SJCRH30 (cell line): ENCODE data around the gene ZNF750. TPM values are rescaled to one million over a fixed set of nuclear protein-coding genes. Genes with fewer than 3 reads are reported as not detected.

Experiments used
- DNase-seq, 2 experiments: peaks; one replicate each; pipeline ENCODE4 v3.0.0-alpha.2; 2015 to 2020
- H3K27ac ChIP-seq: fragments of 250-450 bp; sonication (Bioruptor Pico); 2 replicates; pipeline ENCODE4 v1.5.1; 2020; ENCODE audit warnings: mild to moderate bottlenecking, moderate library complexity
- H3K27me3 ChIP-seq: fragments of 250-450 bp; sonication (Bioruptor Pico); 2 replicates; pipeline ENCODE4 v1.5.1; 2020; ENCODE audit warnings: mild to moderate bottlenecking, moderate library complexity
- H3K36me3 ChIP-seq: fragments of 250-450 bp; sonication (Bioruptor Pico); 2 replicates; pipeline ENCODE4 v1.5.1; 2020; ENCODE audit warnings: mild to moderate bottlenecking, moderate library complexity
- H3K4me1 ChIP-seq: fragments of 250-450 bp; sonication (Bioruptor Pico); 2 replicates; pipeline ENCODE4 v1.5.1; 2020; ENCODE audit warnings: mild to moderate bottlenecking, moderate library complexity
- H3K4me3 ChIP-seq: fragments of 250-450 bp; sonication (Bioruptor Pico); 2 replicates; pipeline ENCODE4 v1.5.1; 2020; ENCODE audit warnings: mild to moderate bottlenecking, moderate library complexity
- H3K9me3 ChIP-seq: fragments of 250-450 bp; sonication (Bioruptor Pico); replicated peaks from 2 replicates; pipeline ENCODE4 v1.5.1; 2020; ENCODE audit warnings: mild to moderate bottlenecking, moderate library complexity
- total RNA-seq: library from RNA; depleted of rRNA; stranded (reverse); fragments of >200 nt; shearing (Covaris generic); gene quantifications from 2 replicates; pipeline ENCODE4 v1.2.3, GENCODE V29; 2014

ZNF750 gene
- total RNA-seq, 1 experiment from 2014 or later, result not detected

DNA sequence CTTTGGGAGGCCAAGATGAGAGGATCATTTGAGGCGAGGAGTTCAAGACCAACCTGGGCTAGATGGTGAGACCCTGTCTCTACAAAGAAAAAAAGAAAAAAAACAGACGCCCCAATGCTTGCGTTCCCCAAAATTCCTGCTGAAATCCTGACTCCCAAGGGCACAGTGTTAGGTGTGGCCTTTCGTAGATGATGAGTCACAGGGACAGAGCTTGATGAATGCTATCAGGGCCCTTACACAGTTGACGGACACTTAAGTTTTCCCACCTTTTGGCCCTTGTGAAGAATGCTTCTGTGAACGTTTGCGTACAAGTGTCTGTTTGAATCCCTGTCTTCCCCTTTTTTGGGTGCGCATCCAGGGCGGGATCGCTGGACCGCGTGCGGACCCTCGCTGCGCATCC lies 16.5 kb upstream of the ZNF750 start:
- H3K9me3 ChIP-seq, result no peaks in the 10 kb centered on the region

DNA sequence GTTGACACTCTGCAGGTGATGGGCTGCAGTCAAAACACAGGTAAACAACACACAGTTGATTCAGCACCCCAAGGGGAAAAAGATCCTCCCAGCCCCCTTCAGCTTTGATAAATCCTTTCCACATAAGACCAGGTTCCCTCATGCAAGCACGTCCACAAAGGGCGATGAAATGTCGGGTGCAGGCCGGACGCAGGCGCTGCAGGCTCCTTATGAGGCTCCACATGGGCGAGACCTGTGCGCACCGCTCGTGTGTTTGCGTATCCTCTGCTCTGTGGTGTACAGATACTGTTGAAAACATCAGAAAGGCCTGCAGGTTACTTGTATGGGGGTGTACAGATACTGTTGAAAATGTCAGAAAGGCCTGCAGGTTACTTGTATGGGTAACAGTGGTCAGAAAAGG lies 14.4 kb upstream of the ZNF750 start:
- Histone ChIP-seq H3K27ac (no peak overlapping the region), H3K9me3 (0 out of 2 replicates have a peak, but pooled peaks cover 2% of the 10 kb centered on the region), H3K36me3 (peaks cover 25% of the 10 kb centered on the region), H3K27me3 (no peaks in the 10 kb centered on the region), H3K4me1 (peaks cover 5% of the 10 kb centered on the region; the same call in 1 of the 2 replicates), H3K4me3 (no peak overlapping the region)
- no peak for DNase-seq

More for the DNA sequence above, 16.5 kb upstream of the ZNF750 start:
- no peak overlapping the region for H3K4me3 ChIP-seq
- peaks cover 24% of the 10 kb centered on the region for H3K4me1 ChIP-seq
- no peaks in the 10 kb centered on the region for H3K27me3 ChIP-seq
- no peak overlapping the region for H3K27ac ChIP-seq
- no peak for DNase-seq
- H3K36me3 ChIP-seq, result peaks cover 18% of the 10 kb centered on the region

- 0 out of 2 replicates have a peak, but pooled peaks cover 2% of the 10 kb centered on the region for H3K9me3 ChIP-seq
- no peaks in the 10 kb centered on the region for H3K27me3 ChIP-seq
Measured at GRCh38 chr17:82851381-82851780, 11.6 kb upstream of the ZNF750 start.

GRCh38 chr17:82849076-82849945 lies 9.5 kb upstream of the ZNF750 start:
- H3K27ac ChIP-seq, result no peak overlapping the region
- peaks cover 25% of the 10 kb centered on the region for H3K36me3 ChIP-seq
- DNase-seq, result no peak
- peaks cover 5% of the 10 kb centered on the region; the same call in 1 of the 2 replicates for H3K4me1 ChIP-seq
- no peak overlapping the region for H3K4me3 ChIP-seq
- H3K9me3 ChIP-seq, result 0 out of 2 replicates have a peak, but pooled peaks cover 2% of the 10 kb centered on the region
- H3K27me3 ChIP-seq, result no peaks in the 10 kb centered on the region

More at GRCh38 chr17:82851381-82851780, 11.6 kb upstream of the ZNF750 start:
- Histone ChIP-seq H3K4me3 (no peak overlapping the region), H3K4me1 (peaks cover 5% of the 10 kb centered on the region; the same call in 1 of the 2 replicates), H3K36me3 (peaks cover 33% of the 10 kb centered on the region), H3K27ac (no peak overlapping the region)
- DNase-seq, result no peak

DNA sequence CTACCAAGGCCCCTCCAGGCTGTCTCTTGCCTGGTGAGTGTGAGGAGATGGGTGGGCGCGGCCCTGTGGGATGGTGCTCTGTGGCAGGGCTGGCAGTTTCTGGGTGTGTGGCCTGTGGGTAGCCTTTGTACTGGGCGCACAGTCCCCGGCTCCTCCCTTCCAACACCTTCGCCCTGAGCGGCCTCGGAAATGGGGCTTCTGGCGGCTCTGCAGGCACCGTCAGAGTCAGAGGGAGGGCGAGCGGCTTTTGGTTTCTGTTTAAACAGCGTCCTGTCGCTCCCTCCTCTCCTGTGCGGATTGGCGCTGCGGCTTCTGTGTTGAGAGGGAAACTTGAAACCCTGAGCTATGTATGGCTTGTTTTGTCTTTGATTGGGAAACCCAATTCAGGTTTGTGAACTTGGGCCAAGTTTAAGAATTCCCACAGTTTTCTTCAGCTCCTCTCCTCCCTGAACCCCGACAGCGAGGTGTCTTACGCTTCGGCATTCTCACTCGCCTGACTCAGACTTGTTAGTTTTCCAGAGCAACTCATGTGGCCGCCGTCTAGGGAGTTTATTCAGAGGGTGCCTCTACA lies 8.3 kb upstream of the ZNF750 start:
- no peak for DNase-seq
- 0 out of 2 replicates have a peak, but pooled peaks cover 2% of the 10 kb centered on the region for H3K9me3 ChIP-seq
- H3K4me1 ChIP-seq, result peaks cover 5% of the 10 kb centered on the region; the same call in 1 of the 2 replicates
- H3K4me3 ChIP-seq, result no peak overlapping the region
- H3K27ac ChIP-seq, result no peak overlapping the region
- H3K27me3 ChIP-seq, result no peaks in the 10 kb centered on the region
- peaks cover 18% of the 10 kb centered on the region for H3K36me3 ChIP-seq

GRCh38 chr17:82846061-82846691 lies 6.4 kb upstream of the ZNF750 start:
- no peaks in the 10 kb centered on the region for H3K27me3 ChIP-seq
- no peak overlapping the region for H3K4me3 ChIP-seq
- DNase-seq, result no peak
- H3K4me1 ChIP-seq, result no peaks in the 10 kb centered on the region
- peaks cover 18% of the 10 kb centered on the region for H3K36me3 ChIP-seq
- no peak overlapping the region for H3K27ac ChIP-seq
- 0 out of 2 replicates have a peak, but pooled peaks cover 2% of the 10 kb centered on the region for H3K9me3 ChIP-seq

DNA sequence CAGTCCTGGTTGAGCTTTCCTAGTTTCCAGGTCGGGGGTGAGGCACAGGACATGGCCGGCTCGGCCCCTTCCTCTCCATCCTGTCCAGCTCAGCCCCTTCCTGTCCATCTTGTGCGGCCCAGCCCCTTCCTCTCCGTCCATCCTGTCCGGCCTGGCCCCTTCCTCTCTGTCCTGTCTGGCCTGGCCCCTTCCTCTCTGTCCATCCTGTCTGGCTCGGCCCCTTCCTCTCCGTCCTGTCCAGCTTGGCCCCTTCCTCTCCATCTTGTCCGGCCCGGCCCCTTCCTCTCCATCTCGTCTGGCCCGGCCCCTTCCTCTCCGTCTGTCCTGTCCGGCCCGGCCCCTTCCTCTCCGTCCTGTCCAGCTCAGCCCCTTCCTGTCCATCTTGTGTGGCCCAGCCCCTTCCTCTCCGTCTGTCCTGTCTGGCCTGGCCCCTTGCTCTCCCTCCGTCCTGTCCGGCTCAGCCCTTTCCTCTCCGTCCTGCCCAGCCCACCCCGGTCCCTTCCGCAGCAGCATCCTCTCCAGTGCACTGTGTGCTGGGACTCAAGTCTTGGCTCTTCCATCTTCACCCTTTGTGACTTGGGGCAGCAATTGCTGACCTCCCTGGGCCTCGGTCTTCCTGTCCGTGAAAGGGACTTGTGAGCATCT lies 5.5 kb upstream of the ZNF750 start:
- no peaks in the 10 kb centered on the region for H3K27me3 ChIP-seq
- H3K4me1 ChIP-seq, result no peaks in the 10 kb centered on the region
- no peak for DNase-seq
- H3K9me3 ChIP-seq, result no peaks in the 10 kb centered on the region
- H3K36me3 ChIP-seq, result peaks cover 15% of the 10 kb centered on the region
- no peak overlapping the region for H3K27ac ChIP-seq
- no peak overlapping the region for H3K4me3 ChIP-seq

DNA sequence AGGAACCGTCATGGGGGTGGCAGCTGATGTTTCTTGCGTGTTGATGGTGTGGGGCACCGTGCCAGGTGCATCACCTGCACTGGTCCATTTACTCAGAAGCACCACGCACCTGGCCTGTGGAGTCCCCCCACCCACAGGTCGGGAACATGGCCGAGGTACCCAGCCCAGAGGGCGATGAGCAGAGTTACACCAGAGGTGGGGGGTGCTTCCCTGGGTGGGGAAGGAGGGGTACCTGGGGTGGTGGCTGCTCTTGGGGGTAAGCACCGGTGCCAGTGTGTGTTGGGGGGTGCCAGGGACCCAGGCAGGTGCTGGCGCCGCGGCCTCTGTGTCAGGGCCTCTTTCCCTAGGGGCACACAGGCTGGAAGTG lies 5.0 kb upstream of the ZNF750 start:
- Histone ChIP-seq H3K27ac (no peak overlapping the region), H3K4me3 (no peak overlapping the region), H3K4me1 (no peaks in the 10 kb centered on the region), H3K36me3 (peaks cover 15% of the 10 kb centered on the region), H3K9me3 (no peaks in the 10 kb centered on the region), H3K27me3 (no peaks in the 10 kb centered on the region)
- DNase-seq, result no peak

DNA sequence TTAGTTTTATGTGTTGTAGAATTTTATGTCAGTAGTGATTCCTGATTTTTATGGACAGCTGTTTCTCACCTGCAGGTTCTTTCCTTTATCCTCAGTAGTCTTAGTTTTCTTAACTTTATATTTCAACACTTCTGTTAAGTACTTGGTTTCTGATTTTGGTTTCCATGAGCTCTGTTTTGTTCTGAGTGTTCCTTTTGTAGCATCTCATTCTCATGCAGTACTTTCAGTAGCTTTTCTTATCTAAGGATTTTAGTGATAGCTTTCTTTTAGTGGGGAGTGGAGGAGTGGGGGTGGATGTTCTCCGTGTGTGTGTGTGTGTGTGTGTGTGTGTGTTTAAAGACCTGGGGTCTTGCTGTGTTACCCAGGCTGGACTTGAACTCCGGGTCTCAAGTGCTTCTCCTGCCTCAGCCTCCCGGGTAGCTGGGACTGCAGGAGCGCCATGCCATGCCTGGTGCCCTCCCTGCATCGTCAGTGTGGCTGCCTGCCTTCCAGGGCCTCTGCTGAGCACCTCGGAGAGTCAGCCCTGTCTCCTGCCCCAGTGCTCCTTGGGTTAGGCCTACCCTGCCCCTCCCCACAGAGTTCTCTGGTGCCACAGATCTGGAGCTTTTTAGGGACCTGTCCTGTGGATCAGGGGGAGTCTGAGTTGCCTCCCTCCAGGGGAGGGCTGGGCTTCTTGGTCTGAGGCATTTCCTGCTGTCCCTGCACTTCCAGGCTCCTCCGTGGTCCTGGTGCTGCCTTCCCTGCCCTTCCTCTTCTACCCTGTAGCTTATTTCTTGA lies 4.3 kb upstream of the ZNF750 start:
- Histone ChIP-seq H3K9me3 (no peaks in the 10 kb centered on the region), H3K36me3 (peaks cover 12% of the 10 kb centered on the region), H3K27ac (no peak overlapping the region), H3K4me3 (no peak overlapping the region), H3K27me3 (no peaks in the 10 kb centered on the region), H3K4me1 (no peaks in the 10 kb centered on the region)
- DNase-seq, result no peak

- DNase-seq, result no peak
- Histone ChIP-seq H3K4me1 (peaks cover 12% of the 10 kb centered on the region), H3K4me3 (no peak overlapping the region), H3K9me3 (no peaks in the 10 kb centered on the region), H3K36me3 (peaks cover 5% of the 10 kb centered on the region; the same call in 1 of the 2 replicates), H3K27me3 (no peaks in the 10 kb centered on the region), H3K27ac (no peak overlapping the region)
Measured at GRCh38 chr17:82841921-82842596, 2.2 kb upstream of the ZNF750 start.

DNA sequence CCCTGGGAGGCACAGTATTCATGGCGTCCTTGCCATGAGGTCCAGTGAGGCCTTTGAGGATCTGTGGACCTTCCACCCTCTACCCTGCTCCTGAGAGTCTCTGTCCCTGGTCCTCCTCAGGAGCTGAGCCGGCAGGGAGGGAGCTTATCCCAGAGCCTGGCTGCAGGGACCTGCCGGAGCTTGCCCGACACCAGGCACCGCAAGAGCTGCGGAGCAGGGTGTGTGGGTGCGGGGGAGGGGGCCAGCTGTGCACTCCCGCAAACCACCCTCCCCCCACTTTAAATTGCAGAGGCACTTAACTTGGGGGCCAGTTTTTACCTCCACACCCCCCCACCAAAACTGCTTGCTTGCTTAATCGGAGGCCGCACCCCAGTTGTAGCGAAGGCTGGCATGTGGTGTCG lies 609 bp upstream of the ZNF750 start:
- H3K27me3 ChIP-seq, result no peaks in the 10 kb centered on the region
- no peaks in the 10 kb centered on the region for H3K9me3 ChIP-seq
- DNase-seq, result no peak

GRCh38 chr17:82838386-82839063 lies 1.3 kb downstream of the ZNF750 start:
- H3K4me1 ChIP-seq, result peaks cover 32% of the 10 kb centered on the region
- no peaks in the 10 kb centered on the region for H3K9me3 ChIP-seq
- no peak overlapping the region for H3K27ac ChIP-seq
- peaks cover 3% of the 10 kb centered on the region; the same call in 1 of the 2 replicates for H3K36me3 ChIP-seq
- no peak overlapping the region for H3K4me3 ChIP-seq
- H3K27me3 ChIP-seq, result no peaks in the 10 kb centered on the region
- no peak for DNase-seq

More for the DNA sequence above, 609 bp upstream of the ZNF750 start:
- H3K4me3 ChIP-seq, result no peak overlapping the region
- peaks cover 27% of the 10 kb centered on the region for H3K4me1 ChIP-seq
- H3K36me3 ChIP-seq, result 0 out of 2 replicates have a peak, but pooled peaks cover 2% of the 10 kb centered on the region
- no peak overlapping the region for H3K27ac ChIP-seq
